Activated CD4-positive, alpha-beta T cell treated with anti-CD3 and anti-CD28 coated beads, Interleukin-2, amount 10 ng/mL, durations not matched to agents 7 days and 5 days (primary cell): Measurements from ENCODE around the gene OLFM1. TPM values are rescaled to one million over a fixed set of nuclear protein-coding genes. Genes with fewer than 3 reads are reported as not detected.

ENCODE experiments used
- CTCF ChIA-PET: fragments of 350-600 bp; sonication (Branson Sonifier 250); formaldehyde crosslinking; loops from one replicate; lab custom pipeline; 2021; ENCODE audit warnings: antibody characterized with exemption; lab: Charles Lee
- POLR2A ChIA-PET: fragments of 350-600 bp; sonication (Branson Sonifier 250); formaldehyde crosslinking; loops from one replicate; lab custom pipeline; 2021; ENCODE audit warnings: antibody characterized with exemption; lab: Charles Lee
- DNase-seq: peaks from one replicate; pipeline ENCODE4 v3.0.0-alpha.2; 2020
- H3K27ac Mint-ChIP-seq: one replicate; pipeline ENCODE4 v1.8.0; 2021; ENCODE audit warnings: mild to moderate bottlenecking, moderate library complexity, mixed read lengths
- H3K27me3 Mint-ChIP-seq: one replicate; pipeline ENCODE4 v1.8.0; 2021; ENCODE audit warnings: mixed read lengths
- H3K36me3 Mint-ChIP-seq: one replicate; pipeline ENCODE4 v1.8.0; 2021; ENCODE audit warnings: low read depth, mixed read lengths
- H3K4me1 Mint-ChIP-seq: one replicate; pipeline ENCODE4 v1.8.0; 2021; ENCODE audit warnings: mixed read lengths
- H3K4me3 Mint-ChIP-seq: one replicate; pipeline ENCODE4 v1.8.0; 2021; ENCODE audit warnings: mild to moderate bottlenecking, moderate library complexity, mixed read lengths
- H3K9me3 Mint-ChIP-seq: one replicate; pipeline ENCODE4 v1.8.0; 2021; ENCODE audit warnings: mixed read lengths
- total RNA-seq, 2 experiments: library from RNA; stranded (reverse); gene quantifications; one replicate each; pipeline ENCODE4 v1.2.3, GENCODE V29; 2021

Gene OLFM1
- total RNA-seq, 2 experiments from 2014 or later = not detected

GRCh38 chr9:135116881-135117280 is 29.4 kb downstream of the OLFM1 start:
- Mint-ChIP-seq H3K4me1 (no peaks in the 10 kb centered on the region), H3K36me3 (no peaks in the 10 kb centered on the region), H3K27ac (no peak overlapping the region), H3K27me3 (no peaks in the 10 kb centered on the region), H3K4me3 (no peak overlapping the region), H3K9me3 (no peaks in the 10 kb centered on the region)
- POLR2A ChIA-PET = no interaction called here
- CTCF ChIA-PET = no interaction called here
- no peak for DNase-seq

DNA sequence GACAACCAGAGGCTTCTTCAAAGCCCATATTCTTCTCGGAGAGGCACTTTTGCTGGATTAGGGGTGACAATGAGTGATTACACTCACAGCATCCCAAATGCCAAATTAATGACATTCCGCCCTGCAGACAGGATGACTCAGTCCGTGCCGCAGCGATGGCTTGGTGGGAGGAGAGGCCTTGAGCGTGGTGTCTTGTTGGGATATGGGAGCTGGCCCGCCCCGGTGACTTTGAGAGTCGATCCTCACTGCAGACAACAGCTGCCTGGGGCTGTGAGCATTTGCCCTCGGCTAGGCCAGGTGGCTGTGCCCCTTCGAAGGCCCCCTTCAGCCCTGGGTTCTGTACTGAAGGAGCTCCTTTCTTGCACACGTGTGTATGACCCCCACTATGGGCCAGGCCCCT is 29.8 kb downstream of the OLFM1 start:
- no peaks in the 10 kb centered on the region for H3K27me3 Mint-ChIP-seq

DNA sequence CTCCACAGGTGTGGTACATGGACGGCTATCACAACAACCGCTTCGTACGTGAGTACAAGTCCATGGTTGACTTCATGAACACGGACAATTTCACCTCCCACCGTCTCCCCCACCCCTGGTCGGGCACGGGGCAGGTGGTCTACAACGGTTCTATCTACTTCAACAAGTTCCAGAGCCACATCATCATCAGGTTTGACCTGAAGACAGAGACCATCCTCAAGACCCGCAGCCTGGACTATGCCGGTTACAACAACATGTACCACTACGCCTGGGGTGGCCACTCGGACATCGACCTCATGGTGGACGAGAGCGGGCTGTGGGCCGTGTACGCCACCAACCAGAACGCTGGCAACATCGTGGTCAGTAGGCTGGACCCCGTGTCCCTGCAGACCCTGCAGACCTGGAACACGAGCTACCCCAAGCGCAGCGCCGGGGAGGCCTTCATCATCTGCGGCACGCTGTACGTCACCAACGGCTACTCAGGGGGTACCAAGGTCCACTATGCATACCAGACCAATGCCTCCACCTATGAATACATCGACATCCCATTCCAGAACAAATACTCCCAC is 32.1 kb downstream of the OLFM1 start:
- DNase-seq = no peak
- ChIA-PET CTCF (no interaction called here), POLR2A (no interaction called here)
- no peaks in the 10 kb centered on the region for H3K4me1 Mint-ChIP-seq
- no peaks in the 10 kb centered on the region for H3K9me3 Mint-ChIP-seq
- H3K4me3 Mint-ChIP-seq = no peak overlapping the region
- H3K36me3 Mint-ChIP-seq = no peaks in the 10 kb centered on the region
- H3K27ac Mint-ChIP-seq = no peak overlapping the region
- no peaks in the 10 kb centered on the region for H3K27me3 Mint-ChIP-seq

More for the DNA sequence above, 29.8 kb downstream of the OLFM1 start:
- ChIA-PET CTCF (no interaction called here), POLR2A (no interaction called here)
- H3K27ac Mint-ChIP-seq = no peak overlapping the region
- H3K36me3 Mint-ChIP-seq = no peaks in the 10 kb centered on the region
- H3K4me3 Mint-ChIP-seq = no peak overlapping the region
- H3K9me3 Mint-ChIP-seq = no peaks in the 10 kb centered on the region
- no peak for DNase-seq
- H3K4me1 Mint-ChIP-seq = no peaks in the 10 kb centered on the region

GRCh38 chr9:135120249-135120648 is 32.8 kb downstream of the OLFM1 start:
- no peaks in the 10 kb centered on the region for H3K4me1 Mint-ChIP-seq
- H3K27ac Mint-ChIP-seq = no peak overlapping the region
- CTCF ChIA-PET = no interaction called here
- H3K4me3 Mint-ChIP-seq = no peak overlapping the region
- H3K27me3 Mint-ChIP-seq = no peaks in the 10 kb centered on the region
- no peak for DNase-seq
- POLR2A ChIA-PET = no interaction called here
- no peaks in the 10 kb centered on the region for H3K36me3 Mint-ChIP-seq
- no peaks in the 10 kb centered on the region for H3K9me3 Mint-ChIP-seq

DNA sequence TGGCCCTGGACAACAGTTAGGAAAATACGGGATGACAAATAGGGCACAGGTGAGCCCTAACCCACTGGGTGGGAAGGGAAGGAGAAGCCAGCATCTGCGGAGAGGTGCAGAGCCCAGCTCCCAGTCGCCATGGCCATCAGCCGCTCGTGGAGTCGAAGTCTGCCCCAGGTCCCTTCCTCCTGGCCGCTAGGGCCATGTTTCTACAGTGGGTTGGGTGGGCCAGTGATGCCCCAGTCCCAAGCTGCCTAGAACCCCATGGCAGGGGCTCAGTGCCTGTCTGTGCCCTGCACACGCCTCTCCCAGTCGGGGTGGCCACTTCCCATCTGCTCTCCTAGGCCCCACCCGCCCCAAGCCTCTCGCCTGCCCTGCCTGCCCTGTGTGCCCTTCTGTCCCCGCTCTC is 34.8 kb downstream of the OLFM1 start:
- ChIA-PET CTCF (no interaction called here), POLR2A (no interaction called here)
- H3K27me3 Mint-ChIP-seq = no peaks in the 10 kb centered on the region
- DNase-seq = no peak
- no peak overlapping the region for H3K4me3 Mint-ChIP-seq
- no peak overlapping the region for H3K27ac Mint-ChIP-seq
- H3K36me3 Mint-ChIP-seq = no peaks in the 10 kb centered on the region
- no peaks in the 10 kb centered on the region for H3K9me3 Mint-ChIP-seq
- no peaks in the 10 kb centered on the region for H3K4me1 Mint-ChIP-seq

DNA sequence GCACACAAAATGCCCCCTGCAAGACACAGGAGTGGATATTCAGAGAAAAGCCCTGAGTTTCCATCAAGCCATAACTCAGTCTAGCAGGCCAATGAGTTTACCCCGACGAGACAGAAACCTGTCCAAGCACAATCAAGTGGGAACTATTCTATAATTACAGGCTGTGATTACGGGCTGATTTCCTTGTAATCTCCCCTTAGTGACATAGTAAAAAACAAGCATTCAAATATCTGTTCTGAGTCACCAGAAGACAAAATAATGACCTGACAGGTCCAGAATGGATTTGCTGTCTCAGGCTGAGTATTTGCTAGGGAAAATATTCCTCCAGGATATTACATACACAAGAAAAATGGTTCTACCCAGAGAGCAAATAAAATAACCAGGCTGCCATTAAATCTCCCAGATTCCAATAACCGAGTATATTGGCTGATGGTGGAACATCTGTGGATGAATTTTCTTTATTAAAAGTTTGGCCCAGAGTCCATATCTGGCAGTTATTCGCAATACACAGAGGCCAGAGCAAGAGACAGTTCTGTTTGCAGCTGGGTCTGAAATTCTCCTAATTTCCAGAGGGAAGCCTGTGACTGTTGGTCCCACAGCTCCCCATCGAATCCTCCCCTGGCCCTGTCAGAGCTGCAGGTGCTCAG is 35.8 kb downstream of the OLFM1 start:
- no peak overlapping the region for H3K4me3 Mint-ChIP-seq
- no peaks in the 10 kb centered on the region for H3K9me3 Mint-ChIP-seq
- ChIA-PET POLR2A (no interaction called here), CTCF (no interaction called here)
- H3K36me3 Mint-ChIP-seq = no peaks in the 10 kb centered on the region
- DNase-seq = no peak
- H3K27ac Mint-ChIP-seq = no peak overlapping the region
- H3K27me3 Mint-ChIP-seq = no peaks in the 10 kb centered on the region
- no peaks in the 10 kb centered on the region for H3K4me1 Mint-ChIP-seq

DNA sequence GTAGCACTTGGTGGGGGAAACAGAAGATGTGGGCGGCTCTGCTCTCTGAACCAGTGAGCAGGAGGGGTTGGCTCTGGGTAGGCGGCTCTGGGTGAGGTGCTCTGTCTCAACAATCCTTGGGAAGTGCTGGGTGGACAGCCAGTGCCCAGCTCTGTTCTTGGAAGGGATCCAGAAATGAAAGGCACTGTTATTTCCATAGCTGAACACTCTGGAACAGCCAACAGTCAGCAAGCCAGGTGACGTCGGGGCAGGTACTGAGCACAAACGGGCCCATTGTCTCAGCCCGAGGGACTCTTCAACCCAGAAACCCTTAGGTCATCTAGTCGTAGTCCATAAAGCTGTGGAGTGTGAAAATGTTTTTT is 36.3 kb downstream of the OLFM1 start:
- H3K4me1 Mint-ChIP-seq = no peaks in the 10 kb centered on the region
- no peaks in the 10 kb centered on the region for H3K36me3 Mint-ChIP-seq
- H3K27ac Mint-ChIP-seq = no peak overlapping the region
- POLR2A ChIA-PET = no interaction called here
- H3K27me3 Mint-ChIP-seq = no peaks in the 10 kb centered on the region
- H3K4me3 Mint-ChIP-seq = no peak overlapping the region
- no peak for DNase-seq
- CTCF ChIA-PET = interaction anchor here (0.6 kb wide), 1 partner anchor 370 kb away, joined by 3 read pairs; no protein-coding TSS in a partner anchor
- no peaks in the 10 kb centered on the region for H3K9me3 Mint-ChIP-seq

DNA sequence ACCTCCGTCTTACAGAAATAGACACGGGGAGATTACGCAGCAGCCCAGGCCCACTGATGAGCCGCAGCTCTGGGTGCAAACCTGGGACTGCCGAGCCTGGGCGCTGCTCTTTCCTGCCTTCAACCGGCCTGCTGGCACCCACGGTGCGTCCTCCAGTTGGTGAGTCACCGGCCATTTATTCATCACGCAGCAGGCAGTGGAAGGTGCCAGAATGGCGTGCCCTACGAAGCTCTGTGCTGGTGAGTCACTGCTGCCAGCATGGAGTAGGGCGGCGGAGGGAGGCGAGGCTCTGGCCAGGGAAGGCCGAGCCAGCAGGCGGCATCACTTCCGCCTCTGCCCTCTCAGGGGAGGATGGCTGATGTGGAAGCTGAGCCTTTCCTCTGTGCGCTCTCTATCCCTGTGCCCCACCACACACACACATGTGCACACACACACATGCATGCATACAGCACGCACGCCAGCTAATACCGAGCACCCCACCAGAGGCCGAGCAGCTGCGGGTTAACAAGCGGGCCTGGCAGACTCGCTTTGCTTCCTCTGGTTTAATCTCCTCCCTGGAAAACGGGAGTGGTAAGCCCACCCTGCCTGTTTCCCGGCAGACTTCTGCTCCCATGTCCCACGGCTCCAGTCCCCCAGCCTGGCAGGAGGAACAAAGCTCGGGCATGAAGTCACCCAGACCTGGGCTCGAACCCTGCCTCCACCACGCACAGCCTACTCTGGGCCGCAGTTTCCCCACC is 39.2 kb downstream of the OLFM1 start:
- no peaks in the 10 kb centered on the region for H3K9me3 Mint-ChIP-seq
- H3K27ac Mint-ChIP-seq = no peak overlapping the region
- ChIA-PET CTCF (interaction anchor here (0.6 kb wide), 1 partner anchor 841 kb away, joined by 3 read pairs; no protein-coding TSS in a partner anchor), POLR2A (no interaction called here)
- H3K36me3 Mint-ChIP-seq = no peaks in the 10 kb centered on the region
- DNase-seq = no peak
- H3K4me3 Mint-ChIP-seq = no peak overlapping the region
- H3K27me3 Mint-ChIP-seq = no peaks in the 10 kb centered on the region
- H3K4me1 Mint-ChIP-seq = peaks cover 7% of the 10 kb centered on the region

DNA sequence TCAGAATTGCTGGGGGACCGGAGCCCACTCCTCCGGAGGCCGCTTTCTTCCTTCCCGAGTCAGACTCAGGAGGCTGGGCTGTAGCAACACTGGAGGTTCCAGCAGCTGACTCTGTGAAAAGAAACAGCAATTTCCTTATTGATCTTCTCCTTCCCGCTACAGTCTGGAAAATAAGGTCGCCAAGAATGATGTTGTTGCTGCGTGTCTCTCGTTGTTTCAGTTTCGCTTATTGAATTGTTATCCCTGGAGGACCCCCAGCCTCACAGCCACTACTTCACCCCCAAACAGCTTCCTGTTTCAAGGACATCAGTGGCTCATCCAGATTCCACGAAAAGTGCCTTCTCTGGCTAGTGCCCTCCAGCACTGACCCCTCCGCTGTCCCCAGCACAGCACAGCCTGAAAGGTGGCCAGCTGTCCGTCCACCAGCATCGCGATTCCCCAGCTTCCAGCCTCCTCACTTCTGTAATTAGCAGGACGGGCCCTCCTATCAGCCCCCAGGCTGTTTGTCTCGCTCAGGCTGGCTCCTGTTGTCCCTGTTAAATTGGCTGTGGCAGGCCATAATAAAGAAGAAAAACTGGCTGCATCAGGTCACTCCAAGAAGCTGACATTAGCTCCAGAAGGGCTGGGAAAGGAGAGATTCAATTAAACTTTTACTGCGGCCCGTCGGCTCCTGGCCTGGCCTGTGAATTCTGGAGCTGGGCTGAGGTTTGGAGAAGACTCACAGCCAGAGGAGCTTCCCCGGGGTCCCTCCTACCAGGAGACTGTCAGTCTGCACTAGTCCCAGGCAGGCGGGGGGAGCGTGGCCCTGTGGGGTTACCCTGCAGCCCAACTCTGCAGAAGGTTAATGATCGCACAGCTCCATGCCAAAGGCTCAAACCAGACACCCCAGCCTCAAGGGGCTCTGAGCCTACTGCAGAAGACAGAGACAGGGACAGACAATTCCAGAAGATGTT is 40.5 kb downstream of the OLFM1 start:
- Mint-ChIP-seq H3K27me3 (no peaks in the 10 kb centered on the region), H3K4me3 (no peak overlapping the region), H3K27ac (no peak overlapping the region), H3K9me3 (no peaks in the 10 kb centered on the region), H3K4me1 (peaks cover 7% of the 10 kb centered on the region), H3K36me3 (no peaks in the 10 kb centered on the region)
- CTCF ChIA-PET = no interaction called here
- POLR2A ChIA-PET = no interaction called here
- DNase-seq = no peak

- ChIA-PET CTCF (no interaction called here), POLR2A (no interaction called here)
- Mint-ChIP-seq H3K9me3 (no peaks in the 10 kb centered on the region), H3K4me1 (peaks cover 7% of the 10 kb centered on the region), H3K4me3 (no peak overlapping the region), H3K27ac (no peak overlapping the region), H3K36me3 (no peaks in the 10 kb centered on the region), H3K27me3 (no peaks in the 10 kb centered on the region)
- DNase-seq = no peak
These were observed 41.7 kb downstream of the OLFM1 start for GRCh38 chr9:135129137-135129695.

GRCh38 chr9:135130207-135130976 is 42.9 kb downstream of the OLFM1 start:
- CTCF ChIA-PET = no interaction called here
- DNase-seq = peak; percentile 8
- H3K27ac Mint-ChIP-seq = no peak overlapping the region

GRCh38 chr9:135131488-135131887 is 44.0 kb downstream of the OLFM1 start:
- CTCF ChIA-PET = no interaction called here

More at GRCh38 chr9:135130207-135130976, 42.9 kb downstream of the OLFM1 start:
- Mint-ChIP-seq H3K36me3 (no peaks in the 10 kb centered on the region), H3K4me1 (peaks cover 7% of the 10 kb centered on the region), H3K27me3 (no peaks in the 10 kb centered on the region), H3K9me3 (no peaks in the 10 kb centered on the region), H3K4me3 (no peak overlapping the region)
- POLR2A ChIA-PET = no interaction called here

More at GRCh38 chr9:135131488-135131887, 44.0 kb downstream of the OLFM1 start:
- Mint-ChIP-seq H3K4me3 (no peak overlapping the region), H3K36me3 (no peaks in the 10 kb centered on the region), H3K4me1 (peaks cover 7% of the 10 kb centered on the region), H3K27me3 (no peaks in the 10 kb centered on the region), H3K27ac (no peak overlapping the region), H3K9me3 (no peaks in the 10 kb centered on the region)
- POLR2A ChIA-PET = no interaction called here
- DNase-seq = no peak
